Lower leg skin (tissue), 4 donors: Measurements from ENCODE around the gene ARMH3. TPM values are rescaled to one million over a fixed set of nuclear protein-coding genes. Genes with fewer than 3 reads are reported as not detected.
"Not testable (repeated sequence)": the region's sequence is repeated elsewhere in the genome, so short reads cannot be mapped to it uniquely, and the experiment has no call there.

Experiments used
- DNase-seq, 2 donors: peaks; one replicate each; pipeline ENCODE4 v3.0.0-alpha.2; 2019; ENCODE audit warnings: low spot score in 2 of 2
- H3K4me3 ChIP-seq: fragments of 200-600 bp; sonication (generic); 2 replicates; pipeline ENCODE4 v1.5.1; 2017; ENCODE audit warnings: mild to moderate bottlenecking, low read depth; ENCODE audit not compliant: poor library complexity, severe bottlenecking
- POLR2A ChIP-seq, 2 donors: fragments of 450-650 bp; IDR thresholded peaks; one replicate each; pipeline ENCODE4 v1.6.1; 2016 to 2017; ENCODE audit warnings: antibody characterized with exemption in 2 of 2, mild to moderate bottlenecking in 1 of 2, moderate library complexity in 1 of 2
- WGBS, 2 donors: methylation state at CpG; one replicate each; pipeline ENCODE4 v1.1.5; 2018; 5-methylcytosine and 5-hydroxymethylcytosine counted together
- intact Hi-C: fragments of 100-400 bp; cut with DNase I; formaldehyde crosslinking; loops from one replicate; pipeline ENCODE4 v1.15.0; 2023; ENCODE audit warnings: low total_unique reads
- total RNA-seq, 4 donors: library from RNA; depleted of rRNA; stranded (reverse); fragments of >200 nt; gene quantifications; one replicate each; pipeline ENCODE4 v1.1.0, GENCODE V29; 2016
- TF ChIP-seq, protein P1 (sequence below), 3 donors: fragments of 450-650 bp; IDR thresholded peaks; one replicate each; pipeline ENCODE4 v1.5.1; 2016; ENCODE audit warnings: antibody characterized with exemption in 3 of 3, mild to moderate bottlenecking in 3 of 3, moderate library complexity in 2 of 3

The ARMH3 gene
- total RNA-seq, 4 donors from 2014 or later: 15.2 to 57.4 (median 16.9) TPM

DNA sequence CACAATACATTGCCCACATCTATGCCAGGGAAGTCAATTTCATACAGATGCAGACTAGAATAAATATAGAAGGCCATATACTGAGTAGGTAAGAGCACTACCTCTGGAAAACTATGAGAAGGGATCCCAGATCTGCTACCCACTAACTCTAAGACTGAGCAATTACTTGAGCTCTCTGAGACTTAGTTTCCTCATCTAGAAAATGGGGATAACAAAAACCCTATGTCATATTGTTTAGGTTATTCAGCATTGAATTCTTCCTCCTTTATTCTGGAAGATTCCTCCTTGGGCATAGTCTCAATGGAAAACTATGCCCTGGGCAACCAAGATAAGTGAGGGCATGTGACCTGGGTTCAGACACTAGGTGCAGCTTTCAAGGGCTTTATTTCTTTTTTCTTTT lies 4.0 kb upstream of the ARMH3 start:
- no peak for DNase-seq
- no peak for TF ChIP-seq POLR2A (IDR thresholded peaks at IDR 0.05)

DNA sequence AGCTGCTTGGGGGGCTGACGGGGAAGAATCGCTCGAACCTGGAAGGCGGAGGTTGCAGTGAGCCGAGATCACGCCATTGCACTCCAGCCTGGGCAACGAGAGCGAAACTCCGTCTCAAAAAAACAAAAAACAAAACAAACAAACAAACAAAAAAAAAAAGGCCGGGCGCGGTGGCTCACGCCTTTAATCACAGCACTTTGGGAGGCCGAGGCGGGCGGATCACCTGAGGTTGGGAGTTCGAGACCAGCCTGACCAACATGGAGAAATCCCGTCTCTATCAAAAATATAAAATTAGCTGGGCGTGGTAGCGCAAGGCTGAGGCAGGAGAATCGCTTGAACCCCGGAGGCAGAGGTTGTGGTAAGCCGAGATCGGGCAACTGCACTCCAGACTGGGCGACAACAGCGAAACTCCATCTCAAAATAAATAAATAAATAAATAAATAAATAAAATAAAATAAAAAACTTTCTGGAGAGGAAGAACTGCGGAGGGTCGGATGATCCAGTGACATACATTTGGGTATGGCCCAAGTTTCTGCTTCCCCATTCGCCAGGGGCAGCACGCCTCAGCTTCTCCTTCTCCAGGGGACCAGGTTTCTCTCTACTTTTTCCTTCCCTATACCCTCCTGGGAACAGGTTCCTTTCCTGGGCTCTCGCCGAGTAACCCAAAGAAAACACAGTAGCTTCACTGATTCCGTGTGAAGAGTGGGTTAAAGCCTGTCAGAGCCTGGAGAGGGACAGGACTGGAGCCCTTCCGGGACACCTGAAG lies 909 bp downstream of the ARMH3 start:
- peak in 1 of 2 donors; percentile 30 for DNase-seq
- intact Hi-C loops: not testable (repeated sequence)
- 65 to 66% methylated on average over 34 of the region's 34 CpGs for WGBS, 2 donors
- peak overlapping the region; percentile 46 for H3K4me3 ChIP-seq

More for the DNA sequence above, 4.0 kb upstream of the ARMH3 start:
- intact Hi-C loops: no loop called here
- H3K4me3 ChIP-seq: no peak overlapping the region

- no peak for DNase-seq
- intact Hi-C loops: no loop called here
- no peak overlapping the region for H3K4me3 ChIP-seq
- TF ChIP-seq, protein P1, sequence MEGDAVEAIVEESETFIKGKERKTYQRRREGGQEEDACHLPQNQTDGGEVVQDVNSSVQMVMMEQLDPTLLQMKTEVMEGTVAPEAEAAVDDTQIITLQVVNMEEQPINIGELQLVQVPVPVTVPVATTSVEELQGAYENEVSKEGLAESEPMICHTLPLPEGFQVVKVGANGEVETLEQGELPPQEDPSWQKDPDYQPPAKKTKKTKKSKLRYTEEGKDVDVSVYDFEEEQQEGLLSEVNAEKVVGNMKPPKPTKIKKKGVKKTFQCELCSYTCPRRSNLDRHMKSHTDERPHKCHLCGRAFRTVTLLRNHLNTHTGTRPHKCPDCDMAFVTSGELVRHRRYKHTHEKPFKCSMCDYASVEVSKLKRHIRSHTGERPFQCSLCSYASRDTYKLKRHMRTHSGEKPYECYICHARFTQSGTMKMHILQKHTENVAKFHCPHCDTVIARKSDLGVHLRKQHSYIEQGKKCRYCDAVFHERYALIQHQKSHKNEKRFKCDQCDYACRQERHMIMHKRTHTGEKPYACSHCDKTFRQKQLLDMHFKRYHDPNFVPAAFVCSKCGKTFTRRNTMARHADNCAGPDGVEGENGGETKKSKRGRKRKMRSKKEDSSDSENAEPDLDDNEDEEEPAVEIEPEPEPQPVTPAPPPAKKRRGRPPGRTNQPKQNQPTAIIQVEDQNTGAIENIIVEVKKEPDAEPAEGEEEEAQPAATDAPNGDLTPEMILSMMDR (IDR thresholded peaks at IDR 0.05): no peak
- TF ChIP-seq POLR2A (IDR thresholded peaks at IDR 0.05): no peak
- WGBS, 2 donors: 100% methylated on average over 2 of the region's 2 CpGs
These were observed 9.9 kb downstream of the ARMH3 start for GRCh38 chr10:102046095-102046494.

DNA sequence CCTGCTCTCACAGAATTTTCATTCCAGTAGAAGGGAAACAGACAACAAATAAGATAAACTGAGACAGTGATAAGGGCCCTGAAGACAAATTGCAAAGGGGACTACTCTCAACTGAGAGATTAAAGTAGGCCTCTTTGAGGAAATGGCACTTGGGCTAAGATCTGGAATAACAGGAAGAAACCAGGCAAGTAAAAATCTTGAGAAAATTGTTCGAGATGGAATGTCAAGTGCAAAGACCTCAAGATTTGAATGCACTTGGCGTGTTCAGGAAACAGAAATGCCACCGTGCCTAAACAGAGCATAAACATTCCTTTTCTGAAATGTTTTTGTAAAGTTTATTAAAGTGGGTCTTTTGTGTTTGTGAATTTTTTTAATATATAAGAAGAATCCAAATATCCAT lies 10.7 kb downstream of the ARMH3 start:
- TF ChIP-seq, protein P1 (IDR thresholded peaks at IDR 0.05): no peak
- no peak for TF ChIP-seq POLR2A (IDR thresholded peaks at IDR 0.05)
- 83 to 85% methylated on average over 3 of the region's 3 CpGs for WGBS, 2 donors
- DNase-seq: no peak
- H3K4me3 ChIP-seq: no peak overlapping the region
- intact Hi-C loops: no loop called here

- no peak for DNase-seq
- 70 to 76% methylated on average over 7 of the region's 7 CpGs for WGBS, 2 donors
- H3K4me3 ChIP-seq: no peak overlapping the region
- intact Hi-C loops: no loop called here
- no peak for TF ChIP-seq POLR2A (IDR thresholded peaks at IDR 0.05)
- TF ChIP-seq, protein P1 (IDR thresholded peaks at IDR 0.05): no peak
These were observed 15.5 kb downstream of the ARMH3 start for GRCh38 chr10:102040305-102041050.

GRCh38 chr10:102038410-102038809 lies 17.6 kb downstream of the ARMH3 start:
- H3K4me3 ChIP-seq: no peak overlapping the region
- no peak for DNase-seq
- intact Hi-C loops: no loop called here
- TF ChIP-seq POLR2A (IDR thresholded peaks at IDR 0.05): no peak
- TF ChIP-seq, protein P1 (IDR thresholded peaks at IDR 0.05): no peak

DNA sequence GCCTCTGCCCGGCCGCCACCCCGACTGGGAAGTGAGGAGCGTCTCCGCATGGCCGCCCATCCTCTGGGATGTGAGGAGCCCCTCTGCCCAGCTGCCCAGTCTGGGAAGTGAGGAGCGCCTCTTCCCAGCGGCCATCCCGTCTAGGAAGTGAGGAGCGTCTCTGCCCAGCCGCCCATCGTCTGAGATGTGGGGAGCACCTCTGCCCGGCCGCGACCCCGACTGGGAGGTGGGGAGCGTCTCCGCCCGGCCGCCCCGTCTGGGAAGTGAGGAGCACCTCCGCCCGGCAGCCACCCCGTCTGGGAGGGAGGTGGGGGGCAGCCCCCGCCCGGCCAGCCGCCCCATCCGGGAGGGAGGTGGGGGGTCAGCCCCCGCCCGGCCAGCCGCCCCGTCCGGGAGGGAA lies 20.2 kb downstream of the ARMH3 start:
- H3K4me3 ChIP-seq, intact Hi-C loops, DNase-seq: not testable (repeated sequence)
- 90 to 98% methylated on average over 2 to 6 of the region's 33 CpGs for WGBS, 2 donors
